IPS DF 4.7 (cell line): Measurements from ENCODE around the gene INSIG1.

ENCODE experiments used
- DNase-seq: peaks from one replicate; pipeline ENCODE4 v3.0.0-alpha.2; 2013; ENCODE audit warnings: low spot score; ENCODE audit errors: extremely low read depth

Gene INSIG1

DNA sequence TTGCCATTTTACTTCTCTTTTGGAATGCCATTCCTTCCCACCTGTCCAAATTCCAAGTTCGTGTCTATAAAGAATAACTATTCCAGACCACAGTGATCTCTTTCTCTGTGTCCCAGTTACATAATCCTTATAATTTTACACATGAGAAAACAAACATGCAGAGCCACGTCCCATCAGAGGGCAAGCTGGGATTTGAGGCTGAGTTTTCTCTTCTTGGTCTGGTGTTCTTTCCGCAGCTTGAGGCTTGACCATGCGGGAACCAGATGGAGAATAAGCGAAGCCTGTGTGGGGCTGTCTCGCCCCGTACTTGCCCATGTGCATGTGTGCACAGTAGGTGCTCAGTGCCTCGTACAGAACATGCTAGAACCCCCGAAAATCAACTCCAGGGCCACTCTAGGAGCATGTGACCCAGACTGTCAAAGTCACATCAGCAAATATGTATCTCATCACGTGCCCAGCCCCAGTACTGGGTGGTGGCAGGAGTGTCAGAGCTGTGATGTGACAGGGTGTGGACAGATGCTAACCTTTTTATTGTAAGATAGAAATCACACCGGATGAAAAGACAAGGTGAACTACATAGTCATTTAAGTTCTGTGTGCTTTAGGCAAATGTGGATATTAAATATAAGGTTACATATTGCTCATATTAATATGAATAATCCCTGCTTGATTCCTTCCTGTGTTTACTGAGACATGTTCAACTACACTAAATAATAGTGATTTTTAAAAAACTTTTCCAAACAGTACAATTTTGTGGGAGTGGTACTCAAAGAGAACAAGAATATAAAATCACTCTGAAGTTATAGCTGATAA lies 3.2 kb downstream of the INSIG1 start:
- DNase-seq: no peak

- no peak for DNase-seq
These were observed 5.4 kb downstream of the INSIG1 start for GRCh38 chr7:155303039-155303593.

GRCh38 chr7:155303897-155304296 lies 6.2 kb downstream of the INSIG1 start:
- no peak for DNase-seq

- no peak for DNase-seq
These were observed 7.7 kb downstream of the INSIG1 start for GRCh38 chr7:155305231-155305904.

DNA sequence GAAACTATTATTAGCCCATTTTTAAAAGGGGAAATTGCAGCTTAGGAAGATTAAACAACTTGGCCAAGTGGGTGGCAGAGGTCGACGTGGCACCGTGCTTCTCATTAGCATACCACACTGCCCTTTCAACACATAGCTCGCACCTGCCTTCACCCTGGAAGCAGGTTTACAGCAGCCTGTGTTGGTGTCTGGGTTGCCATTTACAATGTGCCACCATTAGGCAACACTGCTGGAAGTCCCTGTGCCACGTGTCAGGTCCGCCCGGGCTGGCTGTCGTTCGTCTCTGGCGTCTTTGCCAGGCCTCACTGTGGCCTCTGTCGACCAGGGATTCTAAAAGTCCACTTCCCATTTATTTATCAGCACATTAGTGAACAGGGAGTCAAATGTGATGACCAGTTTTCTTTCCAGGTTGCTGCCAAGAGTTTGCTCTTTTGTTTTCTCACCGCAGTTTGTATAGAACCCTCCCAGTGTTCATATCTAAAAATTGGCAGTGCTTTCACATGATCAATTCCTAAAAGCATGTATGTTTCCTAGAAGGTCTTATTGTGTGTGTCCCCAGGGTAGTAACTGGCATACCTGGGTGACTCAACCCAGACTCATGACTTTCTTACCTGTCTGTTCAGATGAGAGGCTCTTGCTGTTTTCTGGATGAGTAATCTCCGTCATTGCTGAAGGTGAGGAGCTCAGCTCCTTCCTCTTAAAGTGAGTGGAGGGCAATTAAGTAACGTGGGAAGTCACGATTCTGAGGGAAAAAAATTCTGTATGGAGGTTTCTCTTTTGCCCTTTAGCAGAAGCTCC lies 9.2 kb downstream of the INSIG1 start:
- DNase-seq: no peak

- DNase-seq: no peak
These were observed 10.8 kb downstream of the INSIG1 start for GRCh38 chr7:155308330-155309020.

GRCh38 chr7:155309021-155309338 lies 11.3 kb downstream of the INSIG1 start:
- no peak for DNase-seq

DNA sequence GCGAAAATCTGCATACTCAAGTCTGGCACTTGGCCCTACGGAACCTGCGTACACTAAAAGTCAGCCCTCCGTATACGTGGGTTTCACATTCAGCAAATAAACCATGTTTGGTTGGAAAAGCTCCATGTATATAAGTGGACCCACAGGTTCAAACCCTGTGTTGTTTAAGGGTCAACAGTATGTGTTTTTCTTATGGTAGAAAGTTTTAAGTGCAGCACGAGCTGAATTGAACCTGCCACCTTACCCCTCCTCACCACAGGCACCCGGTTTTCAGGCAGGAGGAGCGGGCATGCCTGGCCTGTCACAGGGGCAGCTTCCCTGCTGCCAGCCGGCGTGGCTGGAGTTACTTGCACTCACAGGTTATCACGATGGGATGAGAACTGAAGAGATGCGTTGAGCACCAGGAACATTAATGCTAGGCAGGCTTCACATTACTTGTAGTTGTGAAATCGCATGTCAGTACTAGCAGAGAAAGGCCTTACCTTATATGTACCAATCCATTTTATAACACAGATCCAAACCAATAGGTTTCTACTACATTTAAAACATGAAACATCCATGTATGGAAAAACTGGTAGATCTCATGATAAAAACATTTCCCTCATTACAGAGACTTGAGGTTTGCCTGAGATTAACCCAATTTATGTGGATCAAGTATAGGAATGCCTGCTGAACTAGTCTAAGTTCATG lies 12.9 kb downstream of the INSIG1 start:
- DNase-seq: no peak

GRCh38 chr7:155311826-155312537 lies 14.3 kb downstream of the INSIG1 start:
- no peak for DNase-seq

- DNase-seq: no peak
These were observed 15.0 kb downstream of the INSIG1 start for GRCh38 chr7:155312633-155313032.

DNA sequence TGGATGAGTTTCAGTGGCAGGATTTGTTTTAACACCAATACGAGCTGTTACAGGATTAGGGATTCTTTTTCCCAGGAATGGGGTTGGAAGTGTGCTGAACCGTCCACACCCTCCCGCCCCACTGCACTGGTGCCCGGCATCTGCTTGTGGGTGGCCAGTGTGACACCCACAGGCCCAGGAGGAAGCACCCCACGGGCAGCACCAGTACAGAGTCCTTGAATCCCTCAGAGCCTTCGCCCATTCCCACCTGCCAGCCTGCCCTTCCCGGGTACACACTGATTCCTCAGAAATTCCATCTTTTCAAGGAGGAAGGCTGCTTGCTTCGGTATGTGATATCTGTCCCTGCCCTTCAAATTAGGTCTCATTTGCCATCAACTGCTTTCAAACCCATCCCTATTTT lies 15.4 kb downstream of the INSIG1 start:
- no peak for DNase-seq

- DNase-seq: no peak
These were observed 18.3 kb downstream of the INSIG1 start for GRCh38 chr7:155315977-155316376.

GRCh38 chr7:155316427-155317113 lies 18.9 kb downstream of the INSIG1 start:
- DNase-seq: no peak

GRCh38 chr7:155317114-155317434 lies 19.4 kb downstream of the INSIG1 start:
- no peak for DNase-seq

DNA sequence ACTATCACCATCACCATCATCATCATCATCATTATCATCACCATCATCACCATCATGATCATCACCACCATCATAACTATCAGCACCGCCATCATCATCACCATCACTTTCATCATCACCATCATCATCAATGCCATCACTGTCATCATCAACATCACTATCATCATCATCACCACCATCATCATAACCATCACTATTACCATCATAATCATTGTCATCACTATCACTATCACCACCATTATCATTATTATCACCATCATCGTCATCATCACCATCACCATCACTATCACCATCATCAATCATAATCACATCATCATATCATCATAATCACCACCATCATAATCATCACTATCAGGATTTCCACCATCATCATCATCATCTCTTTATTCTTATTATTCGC lies 20.6 kb downstream of the INSIG1 start:
- DNase-seq: no peak

DNA sequence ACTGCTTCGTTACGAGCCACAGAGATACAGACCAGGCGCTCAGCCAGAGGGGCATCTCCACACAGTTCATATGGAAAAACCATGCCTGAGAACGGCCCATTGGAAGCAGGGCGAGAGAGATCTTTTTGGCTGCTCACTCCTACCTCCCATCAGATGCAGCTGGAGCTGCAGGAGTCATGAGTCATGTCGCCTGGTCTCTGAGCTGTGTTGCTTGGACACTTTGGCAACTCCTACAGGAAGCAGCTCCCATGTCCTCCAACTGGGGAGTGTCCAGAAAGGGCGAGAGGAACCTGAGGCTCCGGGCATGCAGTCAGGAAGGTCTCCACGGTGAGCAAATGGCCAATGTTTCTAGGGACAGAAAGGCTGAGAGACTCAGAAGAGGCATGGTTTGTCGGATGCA lies 24.9 kb downstream of the INSIG1 start:
- DNase-seq: no peak

- no peak for DNase-seq
These were observed 25.4 kb downstream of the INSIG1 start for GRCh38 chr7:155323001-155323638.

DNA sequence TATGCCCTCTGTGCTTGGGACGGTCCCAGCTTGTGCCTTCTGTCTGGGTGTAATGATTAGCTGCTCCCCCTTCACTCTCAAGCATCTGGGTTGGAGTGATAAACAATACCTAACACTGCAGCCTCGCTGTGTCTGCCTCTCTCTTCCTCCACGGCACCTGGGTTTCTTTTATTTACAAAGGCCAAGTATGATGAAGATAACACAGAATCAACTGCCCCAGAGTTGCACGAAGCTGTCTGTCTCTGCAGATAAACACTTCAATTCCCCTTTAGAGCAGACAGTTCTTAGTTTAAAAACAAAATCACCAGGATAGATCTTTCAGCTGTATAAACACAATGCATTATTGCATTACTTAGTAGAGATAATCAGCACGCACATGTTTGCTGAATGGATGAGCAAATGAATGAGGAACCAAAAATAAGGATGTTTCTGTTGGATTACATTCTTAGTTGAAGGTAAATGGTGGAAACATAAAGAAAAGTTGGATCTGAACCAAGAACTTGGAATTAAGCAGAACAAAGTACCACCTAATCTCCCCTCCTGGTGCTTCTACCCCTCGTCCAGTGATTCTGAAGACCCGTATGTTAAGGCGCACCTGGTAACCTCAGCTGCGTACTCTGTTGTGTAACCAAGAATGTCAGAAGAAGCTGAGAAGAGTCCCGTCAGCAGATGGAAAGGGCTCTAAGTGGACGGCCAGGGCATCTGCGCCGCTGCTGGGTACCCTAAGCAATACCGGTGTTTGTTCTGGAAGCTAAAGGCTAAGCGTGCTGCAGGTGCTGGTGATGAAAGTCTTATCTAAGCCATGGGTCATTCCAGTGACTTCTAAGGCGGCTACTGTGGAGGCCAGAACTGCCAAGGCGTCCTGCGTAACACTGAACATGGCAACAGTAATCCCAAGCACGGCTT lies 26.6 kb downstream of the INSIG1 start:
- no peak for DNase-seq
